Epithelial cell of proximal tubule (primary cell): ENCODE measurements around the gene CNTN3. TPM values are rescaled to one million over a fixed set of nuclear protein-coding genes. Genes with fewer than 3 reads are reported as not detected.
A peak's percentile ranks its signal among the peaks of the same experiment; 100 is the strongest.

Experiments used
- DNase-seq: peaks from one replicate; pipeline ENCODE4 v3.0.0-alpha.2; 2011; ENCODE audit warnings: low read depth
- H3K4me3 ChIP-seq: 2 replicates; pipeline ENCODE4 v1.5.1; 2011; ENCODE audit warnings: low read depth, mild to moderate bottlenecking, low read length
- total RNA-seq: library from RNA; depleted of rRNA; stranded (reverse); fragments of >200 nt; gene quantifications from 2 replicates; pipeline ENCODE4 v1.2.3, GENCODE V29; 2015
- TF ChIP-seq, protein P1 (sequence below): conservative IDR thresholded peaks from 2 replicates; pipeline ENCODE4 v1.5.1; 2012; ENCODE audit warnings: low read depth, mild to moderate bottlenecking, low read length

CNTN3 gene
- 0.46 and 2.9 TPM in 2 replicates for total RNA-seq

DNA sequence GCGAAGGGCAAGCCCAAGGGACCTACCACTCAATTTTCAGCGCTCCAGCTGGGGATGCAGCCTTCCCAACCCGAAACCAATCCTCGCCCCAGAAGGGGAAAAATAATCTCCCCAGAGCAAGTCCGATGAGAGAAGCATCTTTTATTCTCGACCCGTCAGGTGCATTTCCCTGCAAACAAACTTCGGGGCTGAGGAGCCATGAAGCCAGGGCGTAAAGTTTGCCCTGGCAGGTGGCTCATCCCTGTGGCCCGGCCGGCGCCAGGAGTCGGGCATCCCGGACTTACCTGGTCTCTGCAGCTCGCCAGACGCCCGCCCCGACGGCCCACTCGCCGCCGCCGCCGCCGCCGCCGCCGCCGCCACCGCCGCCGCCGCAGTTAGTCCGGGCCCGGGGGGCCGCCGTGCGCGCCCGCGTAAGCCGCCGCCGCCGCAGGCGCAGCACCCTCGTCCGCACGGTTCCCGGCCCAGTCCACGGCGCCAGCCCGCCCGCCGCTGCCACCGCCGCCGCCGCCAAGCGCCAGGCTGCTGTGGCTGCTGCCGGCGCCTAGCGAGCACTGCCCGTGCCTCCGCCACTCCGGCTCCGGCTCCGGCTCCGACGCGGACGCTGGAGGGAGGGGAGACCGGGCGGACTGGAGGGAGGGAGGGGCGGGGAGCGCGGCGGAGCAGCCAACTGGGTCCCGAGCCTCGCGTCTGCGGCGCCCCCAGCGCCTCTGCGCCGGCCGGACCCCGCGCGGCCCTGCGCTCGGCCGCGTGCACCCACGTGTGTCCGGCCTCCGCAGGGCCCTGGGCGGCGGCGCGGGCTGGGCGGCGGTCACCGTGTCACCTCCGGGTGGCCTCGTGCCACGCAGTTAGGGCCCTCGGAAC, at the start of gene CNTN3:
TSS of gene CNTN3 (minus strand) at position 553 of the 861 bp plus-strand sequence. CDS start 93,547 bp downstream, outside the sequence.
- no peak for DNase-seq
- TF ChIP-seq, protein P1, sequence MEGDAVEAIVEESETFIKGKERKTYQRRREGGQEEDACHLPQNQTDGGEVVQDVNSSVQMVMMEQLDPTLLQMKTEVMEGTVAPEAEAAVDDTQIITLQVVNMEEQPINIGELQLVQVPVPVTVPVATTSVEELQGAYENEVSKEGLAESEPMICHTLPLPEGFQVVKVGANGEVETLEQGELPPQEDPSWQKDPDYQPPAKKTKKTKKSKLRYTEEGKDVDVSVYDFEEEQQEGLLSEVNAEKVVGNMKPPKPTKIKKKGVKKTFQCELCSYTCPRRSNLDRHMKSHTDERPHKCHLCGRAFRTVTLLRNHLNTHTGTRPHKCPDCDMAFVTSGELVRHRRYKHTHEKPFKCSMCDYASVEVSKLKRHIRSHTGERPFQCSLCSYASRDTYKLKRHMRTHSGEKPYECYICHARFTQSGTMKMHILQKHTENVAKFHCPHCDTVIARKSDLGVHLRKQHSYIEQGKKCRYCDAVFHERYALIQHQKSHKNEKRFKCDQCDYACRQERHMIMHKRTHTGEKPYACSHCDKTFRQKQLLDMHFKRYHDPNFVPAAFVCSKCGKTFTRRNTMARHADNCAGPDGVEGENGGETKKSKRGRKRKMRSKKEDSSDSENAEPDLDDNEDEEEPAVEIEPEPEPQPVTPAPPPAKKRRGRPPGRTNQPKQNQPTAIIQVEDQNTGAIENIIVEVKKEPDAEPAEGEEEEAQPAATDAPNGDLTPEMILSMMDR: no peak
- H3K4me3 ChIP-seq: peak within 1 kb of the TSS; percentile 55

DNA sequence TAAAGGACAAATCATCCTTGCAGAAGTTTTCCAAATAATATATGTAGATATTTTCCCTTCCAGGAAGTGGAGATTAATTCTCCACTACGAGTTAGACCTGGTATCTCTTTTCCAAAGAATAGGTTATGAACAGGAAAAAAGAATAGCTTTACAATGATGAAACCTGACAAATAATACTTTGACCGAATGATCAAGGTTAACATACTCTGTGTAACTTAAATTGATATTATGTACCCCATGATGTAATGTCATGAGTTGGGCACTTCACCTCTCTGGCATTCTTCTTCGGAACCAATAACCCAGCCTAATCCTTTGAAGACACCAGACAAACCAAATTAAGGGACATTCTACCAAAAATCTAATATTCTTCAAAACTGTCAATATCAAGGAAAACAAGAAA, 48.7 kb upstream of the CNTN3 start:
- no peak for DNase-seq
- TF ChIP-seq, protein P1: no peak
- H3K4me3 ChIP-seq: no peak overlapping the region

DNA sequence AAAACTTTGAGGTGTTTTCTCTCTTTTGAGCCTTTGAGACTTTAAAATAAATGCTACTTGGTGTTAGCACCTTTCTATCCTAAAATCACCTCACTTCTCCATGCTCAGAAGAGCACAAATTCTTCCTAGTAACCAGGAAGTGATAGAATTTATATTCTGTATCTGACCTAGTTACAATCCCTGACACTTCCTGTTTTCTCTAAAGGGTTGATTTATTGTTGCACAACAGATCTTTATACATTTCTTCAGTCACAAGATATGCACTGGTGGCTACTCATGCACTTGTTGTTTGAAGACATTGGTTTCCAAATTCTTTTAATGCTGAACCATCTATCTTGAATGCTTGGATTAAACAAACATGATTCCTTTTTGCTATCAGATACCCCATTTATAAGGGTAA, 47.2 kb upstream of the CNTN3 start:
- no peak overlapping the region for H3K4me3 ChIP-seq
- DNase-seq: peak; percentile 19
- TF ChIP-seq, protein P1: no peak

DNA sequence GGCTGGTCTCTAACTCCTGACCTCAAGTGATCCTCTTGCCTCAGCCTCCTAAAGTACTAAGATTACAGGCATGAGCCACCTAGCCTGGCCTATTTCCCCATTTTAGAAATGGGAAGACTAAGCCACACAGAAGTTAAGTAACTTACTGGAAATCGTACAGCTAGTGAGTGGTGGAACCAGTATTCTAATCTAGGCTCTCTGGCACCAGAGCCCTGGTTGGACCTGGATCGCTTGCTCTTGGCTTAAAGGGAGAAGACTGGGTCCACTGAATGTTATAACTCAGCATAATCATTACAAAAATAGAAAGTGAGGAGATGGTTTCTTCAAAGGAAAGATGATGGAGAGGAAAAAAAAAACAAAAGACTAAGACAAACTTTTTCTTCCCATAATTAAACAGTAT, 37.4 kb upstream of the CNTN3 start:
- no peak for DNase-seq
- no peak overlapping the region for H3K4me3 ChIP-seq
- TF ChIP-seq, protein P1: no peak

DNA sequence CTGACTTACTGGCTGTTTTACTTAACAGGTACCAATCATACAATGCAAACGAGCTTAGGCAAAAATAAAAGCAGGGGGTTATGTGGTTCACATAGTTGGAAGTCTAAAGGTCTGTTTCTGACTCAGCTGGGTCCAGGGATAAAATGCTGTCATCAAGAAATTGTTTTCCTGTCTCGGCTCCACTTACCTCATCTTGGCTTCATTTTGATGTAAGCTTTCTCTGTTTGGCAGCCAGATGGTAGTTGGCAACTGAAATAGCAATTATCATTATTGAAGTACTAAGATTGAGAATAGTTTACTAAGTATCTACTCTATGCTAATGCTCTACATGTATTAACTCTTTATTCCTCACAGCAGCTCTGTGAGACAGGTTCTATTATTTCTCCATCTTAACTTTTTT, 36.8 kb upstream of the CNTN3 start:
- no peak overlapping the region for H3K4me3 ChIP-seq
- DNase-seq: peak; percentile 44
- TF ChIP-seq, protein P1: no peak

DNA sequence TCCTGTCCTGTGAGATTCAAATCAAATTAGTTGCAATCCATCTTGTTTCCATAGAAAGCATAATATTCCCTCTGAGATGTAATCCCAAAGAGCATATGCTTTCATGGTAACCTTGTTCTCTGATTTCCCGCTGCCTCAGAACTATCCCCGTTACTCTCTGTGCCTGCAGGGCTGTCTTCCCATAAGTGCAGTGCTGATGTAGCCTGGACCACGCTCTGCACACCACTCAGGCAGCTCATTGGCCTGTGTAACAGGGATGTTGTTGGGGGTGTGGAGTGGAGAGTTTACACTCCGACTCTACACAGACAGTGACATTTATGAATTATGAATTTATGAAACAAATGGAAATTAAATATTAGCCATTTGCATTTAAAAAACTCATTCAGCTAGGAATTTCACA, 33.6 kb upstream of the CNTN3 start:
- no peak for DNase-seq
- H3K4me3 ChIP-seq: no peak overlapping the region
- TF ChIP-seq, protein P1: no peak

DNA sequence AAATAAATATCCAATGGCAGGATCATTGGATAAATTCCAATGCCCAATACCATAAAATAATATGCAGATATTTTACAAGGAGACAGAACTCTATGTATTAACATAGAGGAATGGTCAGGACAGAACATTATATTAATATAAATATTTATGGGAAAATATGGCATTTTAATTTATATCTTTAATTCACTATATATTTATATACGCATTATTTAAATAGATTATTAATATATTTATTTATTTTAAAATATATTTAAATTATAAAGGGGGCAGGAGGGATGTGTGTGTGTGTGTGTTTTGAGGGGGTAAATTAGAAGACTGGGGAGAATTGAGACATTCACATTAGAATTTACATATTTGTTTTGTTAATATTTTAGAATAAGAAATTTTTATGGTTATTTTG, 31.6 kb upstream of the CNTN3 start:
- DNase-seq: no peak
- H3K4me3 ChIP-seq: no peak overlapping the region
- TF ChIP-seq, protein P1: no peak
